Ascending aorta (tissue), 2 donors: ENCODE results near the gene WFS1. TPM values are rescaled to one million over a fixed set of nuclear protein-coding genes. Genes with fewer than 3 reads are reported as not detected.
A peak's percentile ranks its signal among the peaks of the same experiment; 100 is the strongest.

Experiments
- DNase-seq, 2 donors: peaks; one replicate each; pipeline ENCODE4 v3.0.0-alpha.2; 2019; ENCODE audit warnings: low spot score in 2 of 2
- H3K27ac ChIP-seq, 2 donors: fragments of 200-600 bp; sonication (generic); one replicate each; pipeline ENCODE4 v1.5.1; 2016 to 2017; ENCODE audit warnings: mild to moderate bottlenecking in 1 of 2
- H3K27me3 ChIP-seq: fragments of 200-600 bp; sonication (generic); one replicate; pipeline ENCODE4 v1.5.1; 2017
- H3K36me3 ChIP-seq, 2 donors: fragments of 200-600 bp; sonication (generic); one replicate each; pipeline ENCODE4 v1.5.1; 2016
- H3K4me1 ChIP-seq, 2 donors: fragments of 200-600 bp; sonication (generic); one replicate each; pipeline ENCODE4 v1.5.1; 2016 to 2017; ENCODE audit warnings: mild to moderate bottlenecking in 1 of 2
- H3K4me3 ChIP-seq, 2 donors: fragments of 200-600 bp; sonication (generic); one replicate each; pipeline ENCODE4 v1.5.1; 2016 to 2017; ENCODE audit warnings: mild to moderate bottlenecking in 1 of 2
- H3K9me3 ChIP-seq, 2 donors: fragments of 200-600 bp; sonication (generic); one replicate each; pipeline ENCODE4 v1.5.1; 2016
- intact Hi-C: fragments of 100-400 bp; cut with DNase I; formaldehyde crosslinking; loops from one replicate; pipeline ENCODE4 v1.15.1; 2023
- total RNA-seq: library from RNA; depleted of rRNA; stranded (reverse); fragments of >200 nt; gene quantifications from one replicate; pipeline ENCODE4 v1.1.0, GENCODE V29; 2016
- TF ChIP-seq, protein P1 (sequence below), 3 experiments: fragments of 200-600 bp in 2 of 3; fragments of 450-650 bp in 1 of 3; sonication (generic) in 2 of 3; IDR thresholded peaks; one replicate each; pipeline ENCODE4 v1.5.1; 2016 to 2019; ENCODE audit warnings: antibody characterized with exemption in 3 of 3, mild to moderate bottlenecking in 1 of 3, moderate library complexity in 1 of 3

The WFS1 gene
- total RNA-seq, 1 donor from 2014 or later = 166 TPM

- Histone ChIP-seq H3K4me1 (peaks cover 4% of the 10 kb centered on the region in 2 donors), H3K27me3 (no peaks in the 10 kb centered on the region), H3K9me3 (no peaks in the 10 kb centered on the region), H3K27ac (no peak overlapping the region), H3K4me3 (no peak overlapping the region), H3K36me3 (no peaks in the 10 kb centered on the region)
- TF ChIP-seq, protein P1, sequence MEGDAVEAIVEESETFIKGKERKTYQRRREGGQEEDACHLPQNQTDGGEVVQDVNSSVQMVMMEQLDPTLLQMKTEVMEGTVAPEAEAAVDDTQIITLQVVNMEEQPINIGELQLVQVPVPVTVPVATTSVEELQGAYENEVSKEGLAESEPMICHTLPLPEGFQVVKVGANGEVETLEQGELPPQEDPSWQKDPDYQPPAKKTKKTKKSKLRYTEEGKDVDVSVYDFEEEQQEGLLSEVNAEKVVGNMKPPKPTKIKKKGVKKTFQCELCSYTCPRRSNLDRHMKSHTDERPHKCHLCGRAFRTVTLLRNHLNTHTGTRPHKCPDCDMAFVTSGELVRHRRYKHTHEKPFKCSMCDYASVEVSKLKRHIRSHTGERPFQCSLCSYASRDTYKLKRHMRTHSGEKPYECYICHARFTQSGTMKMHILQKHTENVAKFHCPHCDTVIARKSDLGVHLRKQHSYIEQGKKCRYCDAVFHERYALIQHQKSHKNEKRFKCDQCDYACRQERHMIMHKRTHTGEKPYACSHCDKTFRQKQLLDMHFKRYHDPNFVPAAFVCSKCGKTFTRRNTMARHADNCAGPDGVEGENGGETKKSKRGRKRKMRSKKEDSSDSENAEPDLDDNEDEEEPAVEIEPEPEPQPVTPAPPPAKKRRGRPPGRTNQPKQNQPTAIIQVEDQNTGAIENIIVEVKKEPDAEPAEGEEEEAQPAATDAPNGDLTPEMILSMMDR (IDR thresholded peaks at IDR 0.05) = peak; percentile 8 to 54 (median 44)
- no peak for DNase-seq
- intact Hi-C loops = loop anchor here (1.0 kb wide), 1 partner anchor 63 kb away; no protein-coding TSS in a partner anchor
Measured at GRCh38 chr4:6264225-6264540, 5.5 kb upstream of the WFS1 start.

DNA sequence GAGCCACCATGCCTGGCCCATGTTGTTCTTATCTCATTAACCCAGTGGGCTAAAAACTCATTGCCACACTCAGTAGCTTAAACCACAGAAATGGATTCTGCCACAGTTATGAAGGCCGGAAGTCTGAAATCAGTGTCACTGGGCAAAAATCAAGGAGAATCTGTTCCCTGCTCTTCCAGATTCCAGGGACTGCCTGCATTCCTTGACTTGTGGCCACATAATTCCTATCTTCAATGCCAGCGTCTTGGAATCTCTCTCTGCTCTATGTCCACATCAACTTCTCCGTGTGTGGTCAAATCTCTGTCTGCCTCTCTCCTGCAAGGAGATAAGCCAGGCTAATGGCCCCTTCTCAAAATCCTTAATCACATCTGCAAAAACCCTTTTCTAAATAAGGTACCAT is 4.1 kb upstream of the WFS1 start:
- Histone ChIP-seq H3K36me3 (no peaks in the 10 kb centered on the region), H3K27ac (no peak overlapping the region), H3K4me1 (peaks cover 4% of the 10 kb centered on the region in 2 donors), H3K27me3 (no peaks in the 10 kb centered on the region), H3K9me3 (no peaks in the 10 kb centered on the region), H3K4me3 (no peak overlapping the region)
- TF ChIP-seq, protein P1 (IDR thresholded peaks at IDR 0.05) = no peak
- DNase-seq = no peak
- intact Hi-C loops = no loop called here

GRCh38 chr4:6267573-6267972 is 2.1 kb upstream of the WFS1 start:
- no peaks in the 10 kb centered on the region for H3K9me3 ChIP-seq
- TF ChIP-seq, protein P1 (IDR thresholded peaks at IDR 0.05) = no peak
- no peak for DNase-seq
- no peaks in the 10 kb centered on the region for H3K36me3 ChIP-seq
- no peak overlapping the region for H3K4me3 ChIP-seq
- intact Hi-C loops = no loop called here
- H3K27me3 ChIP-seq = no peaks in the 10 kb centered on the region
- no peak overlapping the region for H3K27ac ChIP-seq
- H3K4me1 ChIP-seq = peaks cover 16 to 18% of the 10 kb centered on the region in 2 donors

GRCh38 chr4:6268650-6269615 is 717 bp upstream of the WFS1 start:
- no peak for DNase-seq
- Histone ChIP-seq H3K27me3 (no peaks in the 10 kb centered on the region), H3K4me1 (peaks cover 25 to 31% of the 10 kb centered on the region in 2 donors), H3K9me3 (no peaks in the 10 kb centered on the region), H3K36me3 (no peaks in the 10 kb centered on the region), H3K4me3 (peak overlapping the region; percentile 15 to 82), H3K27ac (peak overlapping the region; percentile 54 to 59)
- intact Hi-C loops = loop anchor here (2.0 kb wide), 3 partner anchors 372 to 834 kb away; partner anchors contain the start of gene MRFAP1
- TF ChIP-seq, protein P1 (IDR thresholded peaks at IDR 0.05) = no peak

DNA sequence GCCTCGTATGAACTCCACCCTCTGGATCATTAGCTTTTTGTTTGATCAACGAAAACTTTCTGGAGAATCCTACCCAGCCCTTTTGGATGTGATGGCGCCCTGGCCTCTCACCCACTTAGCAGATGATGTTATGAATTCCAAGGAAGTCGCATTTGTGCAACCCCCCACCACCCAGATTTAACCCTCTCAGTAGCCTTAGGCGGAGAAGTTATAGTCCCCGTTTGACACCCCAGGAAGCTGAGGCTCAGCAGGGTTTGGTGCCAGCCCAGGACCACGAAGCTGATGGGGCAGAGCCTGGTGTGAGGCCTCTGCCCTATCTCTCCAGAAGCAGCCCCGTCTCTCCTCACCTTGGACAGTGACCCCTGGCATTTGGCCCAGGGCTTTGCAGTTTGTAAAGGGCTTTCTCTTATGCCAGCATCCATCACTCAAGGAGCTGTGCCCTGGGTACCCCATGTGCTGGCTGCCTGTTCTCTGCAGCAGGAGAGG is 1.0 kb downstream of the WFS1 start:
- no peak for DNase-seq
- intact Hi-C loops = loop anchor here (1.0 to 10.0 kb wide), 4 partner anchors 11 to 1276 kb away; partner anchors contain the start of gene MAN2B2
- H3K4me1 ChIP-seq = peaks cover 25 to 44% of the 10 kb centered on the region in 2 donors
- H3K9me3 ChIP-seq = no peaks in the 10 kb centered on the region
- H3K36me3 ChIP-seq = no peaks in the 10 kb centered on the region
- TF ChIP-seq, protein P1 (IDR thresholded peaks at IDR 0.05) = no peak
- peak overlapping the region; percentile 82 to 95 for H3K4me3 ChIP-seq
- no peaks in the 10 kb centered on the region for H3K27me3 ChIP-seq
- H3K27ac ChIP-seq = peak overlapping the region; percentile 87
